HepG2 (cell line): Measurements from ENCODE around the gene MTG1. TPM values are rescaled to one million over a fixed set of nuclear protein-coding genes. Genes with fewer than 3 reads are reported as not detected.

Experiments used
- BORCS8-MEF2B ChIP-seq: sonication (generic); formaldehyde crosslinking; IDR thresholded peaks from 2 replicates; pipeline ENCODE4 v1.8.0; 2022; ENCODE audit warnings: mild to moderate bottlenecking, missing genetic modification reagents
- MATR3 ChIP-seq: sonication (generic); formaldehyde crosslinking; IDR thresholded peaks from 2 replicates; pipeline ENCODE4 v1.4.0; 2020; ENCODE audit warnings: missing genetic modification reagents
- NFE2L1 ChIP-seq: sonication (generic); formaldehyde crosslinking; IDR thresholded peaks from 2 replicates; pipeline ENCODE4 v1.4.0; 2020; ENCODE audit warnings: missing genetic modification reagents, mild to moderate bottlenecking, borderline replicate concordance
- PHF21A ChIP-seq: sonication (generic); formaldehyde crosslinking; IDR thresholded peaks from 2 replicates; pipeline ENCODE4 v1.5.0; 2020; ENCODE audit warnings: mild to moderate bottlenecking, missing genetic modification reagents
- POLR2G ChIP-seq: fragments of 200-400 bp; formaldehyde crosslinking; IDR thresholded peaks from 2 replicates; pipeline ENCODE4 v1.6.1; 2018; ENCODE audit warnings: mild to moderate bottlenecking, low read depth, low read length, moderate library complexity
- REPIN1 ChIP-seq: sonication (generic); formaldehyde crosslinking; IDR thresholded peaks from 2 replicates; pipeline ENCODE4 v1.8.0; 2022; ENCODE audit warnings: missing genetic modification reagents, low read depth, mild to moderate bottlenecking, borderline replicate concordance
- RFX5 ChIP-seq: IDR thresholded peaks from 2 replicates; pipeline ENCODE4 v1.6.1; 2011; ENCODE audit warnings: low read depth, low read length, improper control_type of control experiment
- RNF2 ChIP-seq: fragments of 450-650 bp; conservative IDR thresholded peaks from 2 replicates; pipeline ENCODE4 v1.6.1; 2016; ENCODE audit warnings: low read depth
- SPEN ChIP-seq: sonication (generic); formaldehyde crosslinking; IDR thresholded peaks from 2 replicates; pipeline ENCODE4 v1.5.1; 2020; ENCODE audit warnings: low read depth, mild to moderate bottlenecking, missing genetic modification reagents
- TAF1 ChIP-seq: sonication (generic); formaldehyde crosslinking; IDR thresholded peaks from 2 replicates; pipeline ENCODE4 v1.4.0; 2020; ENCODE audit warnings: missing genetic modification reagents
- TCF7 ChIP-seq: sonication (generic); IDR thresholded peaks from 2 replicates; pipeline ENCODE4 v1.6.1; 2016; ENCODE audit warnings: antibody characterized with exemption, low read depth
- U2AF2 ChIP-seq: fragments of 200-400 bp; formaldehyde crosslinking; IDR thresholded peaks from 2 replicates; pipeline ENCODE4 v1.6.1; 2017; ENCODE audit warnings: low read depth, mild to moderate bottlenecking, low read length
- ZBTB1 ChIP-seq: sonication (generic); formaldehyde crosslinking; IDR thresholded peaks from 2 replicates; pipeline ENCODE4 v1.4.0; 2020; ENCODE audit warnings: missing genetic modification reagents, borderline replicate concordance
- ZBTB20 ChIP-seq: sonication (generic); formaldehyde crosslinking; IDR thresholded peaks from 2 replicates; pipeline ENCODE4 v1.8.1; 2023; ENCODE audit warnings: missing genetic modification reagents, low read depth, mild to moderate bottlenecking, borderline replicate concordance
- ZNF572 ChIP-seq: sonication (generic); formaldehyde crosslinking; IDR thresholded peaks from 2 replicates; pipeline ENCODE4 v1.5.1; 2020; ENCODE audit warnings: mild to moderate bottlenecking, missing genetic modification reagents
- ZNF746 ChIP-seq: sonication (generic); formaldehyde crosslinking; IDR thresholded peaks from 2 replicates; pipeline ENCODE4 v1.8.0; 2022; ENCODE audit warnings: mild to moderate bottlenecking, missing genetic modification reagents
- ZNF75D ChIP-seq: sonication (generic); formaldehyde crosslinking; IDR thresholded peaks from 2 replicates; pipeline ENCODE4 v1.8.1; 2023; ENCODE audit warnings: missing genetic modification reagents, mild to moderate bottlenecking, borderline replicate concordance
- polyA plus RNA-seq, 8 experiments: library from polyadenylated mRNA; depleted of rRNA in 3 of 8; stranded (reverse) in 7 of 8; unstranded in 1 of 8; fragments of >200 nt; fragmentation: Illumina TruSeq in 4 of 8; extraction: Trizol in 4 of 8; gene quantifications; 2 replicates each; pipeline versions ENCODE4 v1.2.1 to v1.2.3, GENCODE V29; 2011 to 2016; ENCODE audit warnings: low read depth in 4 of 8, missing spikeins in 1 of 8, mixed read lengths in 1 of 8; ENCODE audit not compliant: insufficient read depth in 1 of 8
- total RNA-seq, 5 experiments: library from RNA; depleted of rRNA; stranded (reverse); fragments of >200 nt; fragmentation: Illumina TruSeq; extraction: Trizol; gene quantifications; 2 replicates each; pipeline ENCODE4 v1.2.3, GENCODE V29; 2016; ENCODE audit warnings: low read depth in 1 of 5
- TF ChIP-seq, protein P1 (sequence below): IDR thresholded peaks from 2 replicates; pipeline ENCODE4 v1.6.1; 2018; ENCODE audit warnings: missing genetic modification reagents, mild to moderate bottlenecking, missing compliant biosample characterization
- TF ChIP-seq, protein P2 (sequence below): sonication (generic); formaldehyde crosslinking; IDR thresholded peaks from 2 replicates; pipeline ENCODE4 v1.4.0; 2020; ENCODE audit warnings: mild to moderate bottlenecking, low read depth, missing genetic modification reagents
- TF ChIP-seq, protein P3 (sequence below): sonication (generic); formaldehyde crosslinking; IDR thresholded peaks from 2 replicates; pipeline ENCODE4 v1.4.0; 2020; ENCODE audit warnings: missing genetic modification reagents
- TF ChIP-seq, protein P4 (sequence below): sonication (generic); formaldehyde crosslinking; IDR thresholded peaks from 2 replicates; pipeline ENCODE4 v1.9.0; 2021; ENCODE audit warnings: missing genetic modification reagents, borderline replicate concordance

Gene MTG1
- total and polyA plus RNA-seq, 2 of the 13 experiments (the other 11 are each of a cell fraction or from before 2014, with no cell fraction given) = 42.0 to 103 TPM

DNA sequence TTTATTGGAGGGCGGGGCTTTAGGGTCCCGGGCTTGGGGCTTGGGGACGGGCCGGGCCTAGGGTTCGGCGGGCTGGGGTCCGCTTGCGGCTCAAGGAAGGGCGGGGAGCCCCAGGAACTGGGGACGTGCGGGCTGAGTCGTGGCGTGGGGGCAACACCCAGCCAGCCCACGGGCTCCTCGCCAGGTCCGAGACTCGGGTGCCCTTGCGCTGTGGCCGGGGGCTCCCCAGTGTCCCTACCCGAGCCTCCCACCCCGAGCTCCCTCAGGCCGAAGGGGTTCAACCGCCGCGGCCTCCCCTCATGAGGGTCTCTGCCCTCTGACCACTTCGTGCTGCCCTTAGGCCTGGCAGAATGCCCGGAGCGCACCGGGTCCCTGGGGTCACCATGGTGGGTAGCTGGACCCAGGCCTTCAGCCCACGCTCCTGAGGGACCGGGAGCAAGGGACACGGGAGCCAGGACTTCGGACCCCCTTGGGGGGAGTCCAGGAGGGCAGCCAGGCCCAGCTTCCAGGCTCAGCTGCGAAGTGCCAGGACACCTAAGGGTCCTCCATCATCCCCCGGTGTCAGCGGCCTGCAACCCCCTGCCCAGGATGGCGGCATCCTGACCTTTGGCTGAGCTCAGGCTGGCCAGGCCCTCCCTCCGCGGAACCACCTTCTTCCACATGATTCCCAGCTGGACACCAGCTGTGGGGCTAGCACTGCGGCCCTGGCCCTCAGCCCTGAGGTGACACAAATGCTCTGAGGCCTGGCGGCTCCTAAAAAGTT lies 35.6 kb upstream of the MTG1 start (continued):
- TF ChIP-seq, protein P1, sequence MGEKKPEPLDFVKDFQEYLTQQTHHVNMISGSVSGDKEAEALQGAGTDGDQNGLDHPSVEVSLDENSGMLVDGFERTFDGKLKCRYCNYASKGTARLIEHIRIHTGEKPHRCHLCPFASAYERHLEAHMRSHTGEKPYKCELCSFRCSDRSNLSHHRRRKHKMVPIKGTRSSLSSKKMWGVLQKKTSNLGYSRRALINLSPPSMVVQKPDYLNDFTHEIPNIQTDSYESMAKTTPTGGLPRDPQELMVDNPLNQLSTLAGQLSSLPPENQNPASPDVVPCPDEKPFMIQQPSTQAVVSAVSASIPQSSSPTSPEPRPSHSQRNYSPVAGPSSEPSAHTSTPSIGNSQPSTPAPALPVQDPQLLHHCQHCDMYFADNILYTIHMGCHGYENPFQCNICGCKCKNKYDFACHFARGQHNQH (CRISPR knock-in tag) = 0 out of 2 replicates have a peak, but pooled peaks have one; percentile 25
- TF ChIP-seq, protein P2, sequence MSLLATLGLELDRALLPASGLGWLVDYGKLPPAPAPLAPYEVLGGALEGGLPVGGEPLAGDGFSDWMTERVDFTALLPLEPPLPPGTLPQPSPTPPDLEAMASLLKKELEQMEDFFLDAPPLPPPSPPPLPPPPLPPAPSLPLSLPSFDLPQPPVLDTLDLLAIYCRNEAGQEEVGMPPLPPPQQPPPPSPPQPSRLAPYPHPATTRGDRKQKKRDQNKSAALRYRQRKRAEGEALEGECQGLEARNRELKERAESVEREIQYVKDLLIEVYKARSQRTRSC (CRISPR knock-in tag) = 0 out of 2 replicates have a peak, but pooled peaks have one; percentile 5
- TF ChIP-seq PHF21A (CRISPR knock-in tag) = no peak
- no peak for TF ChIP-seq ZNF746 (CRISPR knock-in tag)
- 0 out of 2 replicates have a peak, but pooled peaks have one; percentile 20 for TF ChIP-seq ZNF572
- TF ChIP-seq SPEN (CRISPR knock-in tag) = peak; percentile 55; the same call in 1 of the 2 replicates
- no peak for TF ChIP-seq MATR3 (CRISPR knock-in tag)
- TF ChIP-seq BORCS8-MEF2B (CRISPR knock-in tag) = peak; percentile 36; the same call in 1 of the 2 replicates
- no peak for TF ChIP-seq ZBTB1 (CRISPR knock-in tag)
- TF ChIP-seq, protein P3, sequence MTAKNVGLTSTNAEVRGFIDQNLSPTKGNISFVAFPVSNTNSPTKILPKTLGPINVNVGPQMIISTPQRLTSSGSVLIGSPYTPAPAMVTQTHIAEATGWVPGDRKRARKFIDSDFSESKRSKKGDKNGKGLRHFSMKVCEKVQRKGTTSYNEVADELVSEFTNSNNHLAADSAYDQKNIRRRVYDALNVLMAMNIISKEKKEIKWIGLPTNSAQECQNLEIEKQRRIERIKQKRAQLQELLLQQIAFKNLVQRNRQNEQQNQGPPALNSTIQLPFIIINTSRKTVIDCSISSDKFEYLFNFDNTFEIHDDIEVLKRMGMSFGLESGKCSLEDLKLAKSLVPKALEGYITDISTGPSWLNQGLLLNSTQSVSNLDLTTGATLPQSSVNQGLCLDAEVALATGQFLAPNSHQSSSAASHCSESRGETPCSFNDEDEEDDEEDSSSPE (CRISPR knock-in tag) = peak; percentile 22; the same call in 1 of the 2 replicates
- TF ChIP-seq POLR2G = no peak
- TF ChIP-seq ZBTB20 (CRISPR knock-in tag) = peak; percentile 50; the same call in 1 of the 2 replicates
- TF ChIP-seq TCF7 = no peak
- peak; percentile 16; the same call in 1 of the 2 replicates for TF ChIP-seq NFE2L1 (CRISPR knock-in tag)
- no peak for TF ChIP-seq ZNF75D (CRISPR knock-in tag)
- TF ChIP-seq RFX5 = no peak
- TF ChIP-seq U2AF2 = no peak
- TF ChIP-seq REPIN1 = 0 out of 2 replicates have a peak, but pooled peaks have one; percentile 23
- TF ChIP-seq, protein P4, sequence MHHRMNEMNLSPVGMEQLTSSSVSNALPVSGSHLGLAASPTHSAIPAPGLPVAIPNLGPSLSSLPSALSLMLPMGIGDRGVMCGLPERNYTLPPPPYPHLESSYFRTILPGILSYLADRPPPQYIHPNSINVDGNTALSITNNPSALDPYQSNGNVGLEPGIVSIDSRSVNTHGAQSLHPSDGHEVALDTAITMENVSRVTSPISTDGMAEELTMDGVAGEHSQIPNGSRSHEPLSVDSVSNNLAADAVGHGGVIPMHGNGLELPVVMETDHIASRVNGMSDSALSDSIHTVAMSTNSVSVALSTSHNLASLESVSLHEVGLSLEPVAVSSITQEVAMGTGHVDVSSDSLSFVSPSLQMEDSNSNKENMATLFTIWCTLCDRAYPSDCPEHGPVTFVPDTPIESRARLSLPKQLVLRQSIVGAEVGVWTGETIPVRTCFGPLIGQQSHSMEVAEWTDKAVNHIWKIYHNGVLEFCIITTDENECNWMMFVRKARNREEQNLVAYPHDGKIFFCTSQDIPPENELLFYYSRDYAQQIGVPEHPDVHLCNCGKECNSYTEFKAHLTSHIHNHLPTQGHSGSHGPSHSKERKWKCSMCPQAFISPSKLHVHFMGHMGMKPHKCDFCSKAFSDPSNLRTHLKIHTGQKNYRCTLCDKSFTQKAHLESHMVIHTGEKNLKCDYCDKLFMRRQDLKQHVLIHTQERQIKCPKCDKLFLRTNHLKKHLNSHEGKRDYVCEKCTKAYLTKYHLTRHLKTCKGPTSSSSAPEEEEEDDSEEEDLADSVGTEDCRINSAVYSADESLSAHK (CRISPR knock-in tag) = no peak
- TF ChIP-seq TAF1 (CRISPR knock-in tag) = peak; percentile 38; the same call in 1 of the 2 replicates
- no peak for TF ChIP-seq RNF2
